RWPE1 (cell line): ENCODE measurements around the gene FAM227B.
"Not testable (repeated sequence)": the region's sequence is repeated elsewhere in the genome, so short reads cannot be mapped to it uniquely, and the experiment has no call there.

Experiments used
- CTCF ChIA-PET: fragments of 350-600 bp; sonication (Branson Sonifier 250); formaldehyde crosslinking; extraction: SDS; loops from one replicate; lab custom pipeline; 2021; lab: Yijun Ruan, JAX
- POLR2A ChIA-PET: fragments of 400-600 bp; formaldehyde crosslinking; extraction: SDS; loops from one replicate; lab custom pipeline; 2020; ENCODE audit warnings: antibody characterized with exemption; ENCODE audit not compliant: low non-redundant PET; lab: Yijun Ruan, JAX
- DNase-seq: peaks from one replicate; pipeline ENCODE4 v3.0.0; 2012; ENCODE audit warnings: low spot score
- H3K27ac ChIP-seq: fragments of 450-650 bp; 2 replicates; pipeline ENCODE4 v1.5.1; 2017
- TF ChIP-seq, protein P1 (sequence below): fragments of 450-650 bp; conservative IDR thresholded peaks from 2 replicates; pipeline ENCODE4 v1.5.1; 2017; ENCODE audit warnings: low read depth, mild to moderate bottlenecking

The FAM227B gene

DNA sequence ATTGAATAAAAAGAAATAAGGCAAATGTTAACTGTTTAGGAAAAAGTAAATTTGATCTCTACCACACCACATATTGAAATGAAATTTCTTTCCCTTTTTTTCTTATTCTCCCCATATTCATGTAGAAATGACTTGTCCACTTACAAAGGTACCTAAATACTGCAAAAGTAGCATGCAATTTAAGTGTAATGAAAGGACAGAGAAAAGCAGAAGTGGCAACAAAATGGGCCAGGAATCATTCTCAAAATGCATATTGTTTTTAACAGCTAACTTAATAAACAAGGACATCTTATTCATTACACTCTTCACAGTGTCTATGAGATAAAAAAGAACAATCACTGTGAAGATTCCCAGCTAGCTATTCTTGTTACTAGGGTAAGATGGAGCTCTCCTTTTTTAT lies 238.2 kb downstream of the FAM227B start:
- TF ChIP-seq, protein P1, sequence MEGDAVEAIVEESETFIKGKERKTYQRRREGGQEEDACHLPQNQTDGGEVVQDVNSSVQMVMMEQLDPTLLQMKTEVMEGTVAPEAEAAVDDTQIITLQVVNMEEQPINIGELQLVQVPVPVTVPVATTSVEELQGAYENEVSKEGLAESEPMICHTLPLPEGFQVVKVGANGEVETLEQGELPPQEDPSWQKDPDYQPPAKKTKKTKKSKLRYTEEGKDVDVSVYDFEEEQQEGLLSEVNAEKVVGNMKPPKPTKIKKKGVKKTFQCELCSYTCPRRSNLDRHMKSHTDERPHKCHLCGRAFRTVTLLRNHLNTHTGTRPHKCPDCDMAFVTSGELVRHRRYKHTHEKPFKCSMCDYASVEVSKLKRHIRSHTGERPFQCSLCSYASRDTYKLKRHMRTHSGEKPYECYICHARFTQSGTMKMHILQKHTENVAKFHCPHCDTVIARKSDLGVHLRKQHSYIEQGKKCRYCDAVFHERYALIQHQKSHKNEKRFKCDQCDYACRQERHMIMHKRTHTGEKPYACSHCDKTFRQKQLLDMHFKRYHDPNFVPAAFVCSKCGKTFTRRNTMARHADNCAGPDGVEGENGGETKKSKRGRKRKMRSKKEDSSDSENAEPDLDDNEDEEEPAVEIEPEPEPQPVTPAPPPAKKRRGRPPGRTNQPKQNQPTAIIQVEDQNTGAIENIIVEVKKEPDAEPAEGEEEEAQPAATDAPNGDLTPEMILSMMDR: no peak
- POLR2A ChIA-PET: no interaction called here
- no peak for DNase-seq
- CTCF ChIA-PET: no interaction called here
- no peak overlapping the region for H3K27ac ChIP-seq

DNA sequence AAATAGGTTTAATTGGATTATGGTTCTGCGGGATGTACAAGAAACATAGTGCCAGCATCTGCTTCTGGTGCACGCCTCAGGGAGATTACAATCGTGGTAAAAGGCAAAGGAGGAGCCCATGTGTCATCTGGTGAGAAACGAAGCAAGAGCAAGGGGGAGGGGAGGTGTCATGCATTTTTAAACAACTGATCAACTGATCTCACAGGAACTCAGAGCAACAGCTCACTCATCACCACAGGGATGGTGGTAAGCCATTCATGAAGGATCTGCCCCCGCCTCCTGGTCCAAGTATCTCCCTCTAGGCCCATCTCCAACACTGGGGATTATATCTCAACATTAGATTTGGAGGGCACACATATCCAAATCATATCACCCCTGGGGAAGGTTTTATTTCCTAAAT lies 239.7 kb downstream of the FAM227B start:
- TF ChIP-seq, protein P1: no peak
- no peak overlapping the region for H3K27ac ChIP-seq
- ChIA-PET POLR2A (no interaction called here), CTCF (no interaction called here)
- no peak for DNase-seq

DNA sequence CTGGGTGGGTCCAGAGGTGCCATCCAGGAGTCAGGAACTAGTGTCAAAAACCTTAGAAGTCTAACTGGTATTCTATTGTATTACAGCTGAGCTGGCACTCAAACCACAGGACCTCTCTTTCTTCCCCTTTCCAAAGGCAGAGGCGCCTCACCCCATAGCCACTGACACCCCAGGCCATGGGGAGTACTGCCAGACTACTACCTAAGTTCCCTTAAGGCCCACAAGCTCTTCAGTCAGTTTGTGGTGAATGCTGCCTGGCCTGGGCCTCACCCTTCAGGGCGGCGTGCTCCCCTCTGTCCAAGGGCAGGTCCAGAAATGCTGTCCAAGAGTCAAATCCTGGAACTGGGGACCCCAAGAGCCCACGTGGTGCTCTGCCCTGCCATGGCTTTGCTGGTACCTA lies 240.6 kb downstream of the FAM227B start:
- ChIA-PET POLR2A (no interaction called here), CTCF (no interaction called here)
- DNase-seq: no peak
- H3K27ac ChIP-seq: no peak overlapping the region
- TF ChIP-seq, protein P1: no peak

- H3K27ac ChIP-seq: no peak overlapping the region
- DNase-seq: no peak
- TF ChIP-seq, protein P1: no peak
- ChIA-PET POLR2A (no interaction called here), CTCF (no interaction called here)
Observed at GRCh38 chr15:49372366-49372765, 248.3 kb downstream of the FAM227B start.

GRCh38 chr15:49370782-49371181 lies 249.8 kb downstream of the FAM227B start:
- H3K27ac ChIP-seq: no peak overlapping the region
- DNase-seq: no peak
- POLR2A ChIA-PET: no interaction called here
- TF ChIP-seq, protein P1: no peak
- CTCF ChIA-PET: interaction anchor here (0.5 to 0.8 kb wide), 3 partner anchors 52 to 945 kb away, joined by 3 to 5 read pairs (median 4); no protein-coding TSS in a partner anchor

- CTCF ChIA-PET: interaction anchor here (0.8 kb wide), 1 partner anchor 131 kb away, joined by 3 read pairs; no protein-coding TSS in a partner anchor
- no peak overlapping the region for H3K27ac ChIP-seq
- DNase-seq: no peak
- TF ChIP-seq, protein P1: no peak
- POLR2A ChIA-PET: no interaction called here
Observed at GRCh38 chr15:49366496-49366895, 254.1 kb downstream of the FAM227B start.

DNA sequence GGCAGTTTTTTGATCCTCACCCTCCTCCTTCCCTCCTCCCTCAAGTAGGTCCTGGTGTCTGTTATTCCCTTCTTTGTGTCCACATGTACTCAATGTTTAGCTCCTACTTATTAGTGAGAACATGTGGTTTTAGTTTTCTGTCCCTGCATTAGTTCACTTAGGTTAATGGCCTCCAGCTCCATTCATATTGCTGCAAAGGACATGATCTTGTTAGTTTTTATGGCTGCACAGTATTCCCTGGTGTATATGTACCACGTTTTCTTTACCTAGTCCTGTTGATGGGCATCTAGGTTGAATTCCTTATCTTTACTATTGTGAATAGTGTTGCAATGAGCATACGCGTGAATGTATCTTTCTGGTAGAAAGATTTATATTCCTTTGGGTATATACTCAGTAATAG lies 259.2 kb downstream of the FAM227B start:
- CTCF ChIA-PET: no interaction called here

GRCh38 chr15:49354439-49354838 lies 266.2 kb downstream of the FAM227B start:
- H3K27ac ChIP-seq, DNase-seq, CTCF ChIA-PET, POLR2A ChIA-PET: not testable (repeated sequence)

More for the DNA sequence above, 259.2 kb downstream of the FAM227B start:
- POLR2A ChIA-PET: no interaction called here
- no peak for DNase-seq
- H3K27ac ChIP-seq: no peak overlapping the region
- TF ChIP-seq, protein P1: no peak
